SU-DHL-6 (cell line): Measurements from ENCODE around the gene CXCR3.

ENCODE experiments used
- H2AFZ ChIP-seq: fragments of 200-600 bp; sonication (generic); 2 replicates; pipeline ENCODE4 v1.6.1; 2014; ENCODE audit warnings: low read depth, mild to moderate bottlenecking, moderate library complexity, mixed read lengths, antibody characterized with exemption, low read length; ENCODE audit not compliant: severe bottlenecking
- H3F3A ChIP-seq: fragments of 200-600 bp; shearing (Covaris generic); 2 replicates; pipeline ENCODE4 v1.6.0; 2016; ENCODE audit warnings: antibody characterized with exemption, mild to moderate bottlenecking; ENCODE audit not compliant: insufficient read depth
- H3K27ac ChIP-seq: fragments of 200-600 bp; sonication (generic); 2 replicates; pipeline ENCODE4 v1.5.1; 2016; ENCODE audit warnings: low read depth, mild to moderate bottlenecking, low read length, moderate library complexity, mixed read lengths
- H3K27me3 ChIP-seq: fragments of 200-600 bp; sonication (generic), shearing (Covaris generic); 2 replicates; pipeline ENCODE4 v1.6.0; 2014; ENCODE audit warnings: mild to moderate bottlenecking, low read length
- H3K36me3 ChIP-seq: fragments of 200-600 bp; sonication (generic); 2 replicates; pipeline ENCODE4 v1.6.1; 2014; ENCODE audit warnings: mild to moderate bottlenecking, low read length, mixed read lengths
- H3K4me2 ChIP-seq: fragments of 300-600, 200-600 bp; shearing (Covaris generic), sonication (generic); 2 replicates; pipeline ENCODE4 v1.6.0; 2014; ENCODE audit warnings: low read length, low read depth, mild to moderate bottlenecking; ENCODE audit not compliant: poor library complexity, severe bottlenecking
- H3K4me3 ChIP-seq: fragments of 200-600 bp; sonication (generic); 2 replicates; pipeline ENCODE4 v1.5.1; 2014; ENCODE audit warnings: antibody characterized with exemption, low read length, mild to moderate bottlenecking, mixed read lengths; ENCODE audit not compliant: insufficient read depth, poor library complexity, severe bottlenecking
- H3K79me2 ChIP-seq: fragments of 200-600 bp; sonication (generic); 2 replicates; pipeline ENCODE4 v1.6.1; 2014; ENCODE audit warnings: mild to moderate bottlenecking, low read length, moderate library complexity; ENCODE audit not compliant: insufficient read depth
- H3K9ac ChIP-seq: fragments of 200-600 bp; sonication (generic); 2 replicates; pipeline ENCODE4 v1.7.0; 2014; ENCODE audit warnings: mild to moderate bottlenecking, low read length
- H3K9me2 ChIP-seq: fragments of 200-600 bp; sonication (generic); replicated peaks from 2 replicates; pipeline ENCODE4 v1.6.1; 2014; ENCODE audit warnings: low read length; ENCODE audit not compliant: insufficient read depth
- H3K9me3 ChIP-seq: fragments of 200-600 bp; sonication (generic); 2 replicates; pipeline ENCODE4 v1.6.1; 2014; ENCODE audit warnings: low read length, mixed read lengths; ENCODE audit not compliant: insufficient read depth
- H4K20me1 ChIP-seq: fragments of 200-600 bp; sonication (generic); 2 replicates; pipeline ENCODE4 v1.6.1; 2014; ENCODE audit warnings: low read depth, mild to moderate bottlenecking, antibody characterized with exemption, low read length, moderate library complexity, mixed read lengths
- CTCF ChIP-seq: fragments of 200-600 bp; sonication (generic); IDR thresholded peaks from one replicate; pipeline ENCODE4 v1.5.1; 2017; ENCODE audit warnings: antibody characterized with exemption, mild to moderate bottlenecking, low read length, moderate library complexity; ENCODE audit not compliant: insufficient read depth, poor library complexity, severe bottlenecking
- EZH2phosphoT487 ChIP-seq: fragments of 200-600 bp; sonication (generic), shearing (Covaris generic); conservative IDR thresholded peaks from 2 replicates; pipeline ENCODE4 v1.6.1; 2018; ENCODE audit warnings: mild to moderate bottlenecking, antibody characterized with exemption, low read length, moderate library complexity, mixed read lengths

CXCR3 gene

GRCh38 chrX:71659342-71659741 is 41.0 kb upstream of the CXCR3 start:
- Histone ChIP-seq H3K79me2 (no peaks in the 10 kb centered on the region), H3K4me3 (no peak overlapping the region), H2AFZ (no peak overlapping the region), H4K20me1 (no peaks in the 10 kb centered on the region), H3K4me2 (no peak overlapping the region), H3K27me3 (no peaks in the 10 kb centered on the region), H3K27ac (no peak overlapping the region), H3K9me2 (no peaks in the 10 kb centered on the region), H3K9me3 (no peaks in the 10 kb centered on the region), H3F3A (no peaks in the 10 kb centered on the region), H3K36me3 (no peaks in the 10 kb centered on the region), H3K9ac (no peak overlapping the region)
- TF ChIP-seq EZH2phosphoT487 (no peak), CTCF (no peak)

GRCh38 chrX:71657267-71657666 is 39.0 kb upstream of the CXCR3 start:
- Histone ChIP-seq H3K4me2 (no peak overlapping the region), H3K36me3 (no peaks in the 10 kb centered on the region), H3K4me3 (no peak overlapping the region)

GRCh38 chrX:71653344-71653743 is 35.0 kb upstream of the CXCR3 start:
- Histone ChIP-seq H3K27ac (no peak overlapping the region), H4K20me1 (no peaks in the 10 kb centered on the region), H3K9me2 (no peaks in the 10 kb centered on the region), H3K79me2 (no peaks in the 10 kb centered on the region), H2AFZ (no peak overlapping the region), H3K36me3 (no peaks in the 10 kb centered on the region), H3K9me3 (no peaks in the 10 kb centered on the region), H3F3A (no peaks in the 10 kb centered on the region), H3K4me3 (no peak overlapping the region), H3K27me3 (no peaks in the 10 kb centered on the region), H3K9ac (no peak overlapping the region), H3K4me2 (no peak overlapping the region)
- TF ChIP-seq EZH2phosphoT487 = no peak
- TF ChIP-seq CTCF = no peak

More at GRCh38 chrX:71657267-71657666, 39.0 kb upstream of the CXCR3 start:
- Histone ChIP-seq H4K20me1 (no peaks in the 10 kb centered on the region), H3K79me2 (no peaks in the 10 kb centered on the region), H3F3A (no peaks in the 10 kb centered on the region), H2AFZ (no peak overlapping the region), H3K9ac (no peak overlapping the region), H3K27ac (no peak overlapping the region), H3K9me3 (no peaks in the 10 kb centered on the region), H3K27me3 (no peaks in the 10 kb centered on the region), H3K9me2 (no peaks in the 10 kb centered on the region)
- TF ChIP-seq CTCF (no peak), EZH2phosphoT487 (no peak)
